ENCODE data around the gene TFEB.

The TFEB gene

DNA sequence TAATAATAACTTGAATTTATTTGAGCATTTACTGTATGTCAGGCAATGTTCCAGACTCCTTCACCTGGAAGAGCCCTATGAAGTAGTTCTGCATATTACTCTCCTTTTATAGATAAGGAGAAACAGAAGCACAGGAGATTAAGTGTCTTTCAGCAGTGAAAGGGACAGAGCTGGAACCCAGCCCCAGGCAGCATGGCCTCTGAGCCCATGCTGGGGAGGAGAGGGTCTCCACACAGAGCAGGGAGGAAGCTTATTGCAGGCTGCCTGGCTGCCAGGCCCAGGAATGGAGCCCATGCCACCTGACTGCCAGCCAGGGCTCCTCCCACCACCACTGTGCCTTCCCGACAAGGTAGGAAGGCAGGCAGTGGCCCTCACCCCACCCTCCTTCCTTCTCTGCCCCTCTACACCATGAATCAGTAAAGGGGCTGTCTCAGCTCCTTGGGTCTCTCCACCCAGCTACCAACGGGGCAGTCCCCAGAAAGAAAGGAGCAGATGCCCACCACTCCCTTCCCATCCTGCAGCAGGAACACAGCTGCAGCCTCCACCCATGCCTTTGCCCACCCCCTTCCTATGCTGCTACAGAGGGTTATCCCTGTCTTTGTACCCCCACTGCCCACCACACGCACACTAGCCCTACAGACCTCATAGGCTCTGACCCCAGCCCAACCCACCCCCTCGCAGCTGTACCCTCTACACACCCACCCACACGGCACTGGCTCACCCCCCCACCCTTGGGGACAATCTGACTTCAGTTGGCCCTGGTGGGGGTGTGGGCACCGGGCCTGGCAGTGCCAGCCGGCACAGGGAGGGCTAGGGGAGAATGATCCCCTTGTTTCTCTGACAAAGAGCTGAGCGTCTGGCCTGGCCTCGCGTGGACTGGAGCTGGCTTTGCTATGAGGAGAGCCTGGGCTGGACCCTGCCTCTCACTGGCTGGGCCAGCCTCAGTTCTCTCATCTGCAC lies 41.8 kb downstream of the TFEB start:
- Histone ChIP-seq H3K9ac (ENCODE audit: low read length in 2 of 2) (no peak overlapping the region), H3K4me3 (ENCODE audit: low read length in 2 of 2) (no peak overlapping the region), H3K27me3 (ENCODE audit: control insufficient read depth in 1 of 2, insufficient read depth in 2 of 2, low read length in 2 of 2) (no peaks in the 10 kb centered on the region), H3K27ac (ENCODE audit: low read length) (no peak overlapping the region), H3K36me3 (ENCODE audit: control insufficient read depth in 2 of 2, insufficient read depth in 2 of 2, low read length in 2 of 2) (peaks cover 13 to 17% of the 10 kb centered on the region in 2 donors), H3K9me3 (ENCODE audit: control insufficient read depth in 2 of 2, low read length in 2 of 2) (no peaks in the 10 kb centered on the region), H3K4me1 (ENCODE audit: control insufficient read depth, insufficient read depth, low read length) (peaks cover 1% of the 10 kb centered on the region)

DNA sequence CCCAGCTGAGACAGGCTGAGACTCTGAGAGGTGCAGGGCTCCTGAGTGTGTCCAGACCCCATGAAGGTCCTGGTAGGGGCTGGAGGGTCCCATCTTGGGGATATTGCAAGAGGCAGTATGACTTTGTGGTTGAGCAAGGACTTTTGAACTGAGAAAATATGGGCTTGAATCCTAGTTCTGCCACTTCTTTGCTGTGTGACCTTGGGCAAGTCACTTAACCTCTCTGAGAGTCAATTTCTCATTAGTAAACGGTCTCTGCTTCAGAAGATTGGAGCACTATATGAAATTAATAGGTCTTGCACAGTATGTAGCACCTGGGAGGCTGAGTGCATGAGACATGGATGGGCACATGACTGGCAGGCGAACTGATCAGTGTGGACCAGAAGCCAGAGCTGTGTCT lies 42.7 kb downstream of the TFEB start:
- H3K4me3 ChIP-seq (ENCODE audit: low read length in 2 of 2), result no peak overlapping the region

DNA sequence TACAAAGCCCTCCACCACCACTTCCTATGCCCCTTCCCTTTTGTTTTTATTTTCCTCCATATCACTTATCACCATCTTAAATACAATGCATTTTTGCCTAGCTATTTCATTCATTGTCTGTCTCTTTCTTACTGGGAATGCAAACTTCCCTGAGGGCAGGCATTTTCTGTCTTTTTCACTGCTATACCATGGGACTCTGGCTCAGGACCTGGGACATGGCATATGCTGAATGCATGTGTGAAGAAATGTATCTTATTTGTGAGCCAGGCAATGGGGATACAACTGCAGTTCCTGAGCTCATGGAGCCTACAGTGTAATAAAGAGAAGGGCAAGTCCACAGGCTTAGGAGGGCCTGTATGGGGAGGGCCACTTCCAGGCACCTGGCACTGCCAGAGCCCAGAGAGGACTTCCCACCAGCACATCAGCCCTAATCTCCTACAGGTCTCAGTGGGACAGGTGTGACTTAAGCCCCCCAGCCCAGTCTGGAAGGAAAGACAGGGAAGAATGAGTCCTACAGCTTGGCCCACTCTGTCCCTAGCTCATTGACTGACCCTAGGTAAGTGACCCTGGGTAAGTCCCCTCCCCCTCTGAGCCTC lies 43.2 kb downstream of the TFEB start:
- no peaks in the 10 kb centered on the region for H3K4me1 ChIP-seq (ENCODE audit: control insufficient read depth, insufficient read depth, low read length)
- no peak overlapping the region for H3K9ac ChIP-seq (ENCODE audit: low read length in 2 of 2)
- no peaks in the 10 kb centered on the region for H3K27me3 ChIP-seq (ENCODE audit: control insufficient read depth in 1 of 2, insufficient read depth in 2 of 2, low read length in 2 of 2)

More for the DNA sequence above, 42.7 kb downstream of the TFEB start:
- Histone ChIP-seq H3K9me3 (ENCODE audit: control insufficient read depth in 2 of 2, low read length in 2 of 2) (no peaks in the 10 kb centered on the region), H3K27ac (ENCODE audit: low read length) (no peak overlapping the region), H3K36me3 (ENCODE audit: control insufficient read depth in 2 of 2, insufficient read depth in 2 of 2, low read length in 2 of 2) (peaks cover 14 to 17% of the 10 kb centered on the region in 2 donors), H3K9ac (ENCODE audit: low read length in 2 of 2) (no peak overlapping the region), H3K4me1 (ENCODE audit: control insufficient read depth, insufficient read depth, low read length) (no peaks in the 10 kb centered on the region), H3K27me3 (ENCODE audit: control insufficient read depth in 1 of 2, insufficient read depth in 2 of 2, low read length in 2 of 2) (no peaks in the 10 kb centered on the region)

DNA sequence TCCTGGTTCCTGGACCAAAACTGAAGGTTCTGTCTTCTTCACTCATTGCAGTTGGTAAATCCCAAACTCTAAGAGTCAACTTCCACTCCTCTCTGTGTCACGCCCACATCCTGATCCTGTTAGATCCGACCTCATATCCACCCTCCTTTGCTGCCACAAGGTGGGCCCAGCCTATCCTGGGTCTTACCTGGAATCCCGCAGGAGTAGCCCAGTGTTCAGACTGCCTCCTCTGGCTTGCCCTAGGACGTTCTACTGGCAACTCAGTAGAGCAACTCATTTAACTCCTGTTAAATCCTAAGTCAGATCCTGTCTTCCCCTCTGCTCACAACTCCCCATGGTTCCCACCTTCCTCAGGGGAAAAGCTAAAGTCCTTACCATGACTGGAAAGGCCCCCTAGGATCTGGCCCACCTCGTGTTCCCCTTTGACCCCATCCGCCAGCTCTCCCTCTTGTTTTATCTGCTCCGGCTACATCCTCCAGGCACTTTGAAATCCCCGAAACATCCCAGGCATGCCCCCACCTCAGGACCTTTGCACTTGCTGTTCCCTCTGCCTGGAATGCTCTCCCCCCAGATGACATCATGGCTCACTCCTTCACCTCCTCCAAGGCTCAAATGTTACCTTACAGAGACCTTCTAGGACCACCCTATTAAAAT lies 43.9 kb downstream of the TFEB start:
- H3K27ac ChIP-seq (ENCODE audit: low read length), result no peak overlapping the region
- H3K9me3 ChIP-seq (ENCODE audit: control insufficient read depth in 2 of 2, low read length in 2 of 2), result no peaks in the 10 kb centered on the region
- H3K27me3 ChIP-seq (ENCODE audit: control insufficient read depth in 1 of 2, insufficient read depth in 2 of 2, low read length in 2 of 2), result no peaks in the 10 kb centered on the region
- no peak overlapping the region for H3K4me3 ChIP-seq (ENCODE audit: low read length in 2 of 2)
- H3K36me3 ChIP-seq (ENCODE audit: control insufficient read depth in 2 of 2, insufficient read depth in 2 of 2, low read length in 2 of 2), result peaks cover 19 to 28% of the 10 kb centered on the region in 2 donors
- no peaks in the 10 kb centered on the region for H3K4me1 ChIP-seq (ENCODE audit: control insufficient read depth, insufficient read depth, low read length)
- H3K9ac ChIP-seq (ENCODE audit: low read length in 2 of 2), result no peak overlapping the region

More for the DNA sequence above, 43.2 kb downstream of the TFEB start:
- no peak overlapping the region for H3K4me3 ChIP-seq (ENCODE audit: low read length in 2 of 2)
- peaks cover 14 to 23% of the 10 kb centered on the region in 2 donors for H3K36me3 ChIP-seq (ENCODE audit: control insufficient read depth in 2 of 2, insufficient read depth in 2 of 2, low read length in 2 of 2)
- no peak overlapping the region for H3K27ac ChIP-seq (ENCODE audit: low read length)
- H3K9me3 ChIP-seq (ENCODE audit: control insufficient read depth in 2 of 2, low read length in 2 of 2), result no peaks in the 10 kb centered on the region

DNA sequence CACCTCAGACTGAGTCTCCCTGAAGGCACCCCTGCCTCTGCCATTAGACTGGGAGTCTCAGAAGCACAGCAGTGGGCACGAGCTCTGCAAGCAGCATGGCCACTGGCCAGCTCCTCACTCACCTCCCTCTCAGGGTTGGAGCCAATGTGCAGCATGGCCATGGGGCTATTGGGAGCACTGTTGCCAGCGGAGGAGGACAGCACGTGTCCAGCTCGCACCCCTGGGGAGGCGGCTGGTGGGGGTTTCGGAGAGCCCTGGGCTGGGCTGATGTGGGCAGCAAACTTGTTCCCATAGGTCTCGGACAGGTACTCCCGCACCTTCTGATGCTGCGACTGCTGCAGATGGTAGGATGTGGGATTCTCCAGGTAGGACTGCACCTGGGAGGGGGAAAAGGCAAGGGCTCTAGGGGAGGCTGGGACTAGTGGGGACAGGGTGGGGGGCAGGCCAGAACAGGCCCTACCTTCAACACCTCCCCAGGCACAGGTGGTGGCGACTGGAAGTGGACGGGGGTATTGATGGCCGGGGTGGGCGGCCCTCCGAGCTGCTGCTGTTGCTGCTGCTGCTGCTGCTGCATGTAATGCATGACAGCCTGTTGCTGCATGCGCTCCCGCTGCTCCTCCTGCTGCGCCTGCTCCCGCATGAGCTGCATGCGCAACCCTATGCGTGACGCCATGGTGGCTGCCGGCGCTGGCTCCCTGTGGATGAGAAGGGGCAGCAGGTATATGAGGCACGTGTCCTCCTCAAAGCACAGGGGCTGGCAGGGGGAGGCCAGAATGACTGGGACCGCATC lies 44.7 kb downstream of the TFEB start:
- Histone ChIP-seq H3K36me3 (ENCODE audit: control insufficient read depth in 2 of 2, insufficient read depth in 2 of 2, low read length in 2 of 2) (peaks cover 23 to 34% of the 10 kb centered on the region in 2 donors), H3K4me3 (ENCODE audit: low read length in 2 of 2) (no peak overlapping the region), H3K9me3 (ENCODE audit: control insufficient read depth in 2 of 2, low read length in 2 of 2) (no peaks in the 10 kb centered on the region), H3K27ac (ENCODE audit: low read length) (no peak overlapping the region), H3K9ac (ENCODE audit: low read length in 2 of 2) (no peak overlapping the region), H3K27me3 (ENCODE audit: control insufficient read depth in 1 of 2, insufficient read depth in 2 of 2, low read length in 2 of 2) (no peaks in the 10 kb centered on the region), H3K4me1 (ENCODE audit: control insufficient read depth, insufficient read depth, low read length) (no peaks in the 10 kb centered on the region)

DNA sequence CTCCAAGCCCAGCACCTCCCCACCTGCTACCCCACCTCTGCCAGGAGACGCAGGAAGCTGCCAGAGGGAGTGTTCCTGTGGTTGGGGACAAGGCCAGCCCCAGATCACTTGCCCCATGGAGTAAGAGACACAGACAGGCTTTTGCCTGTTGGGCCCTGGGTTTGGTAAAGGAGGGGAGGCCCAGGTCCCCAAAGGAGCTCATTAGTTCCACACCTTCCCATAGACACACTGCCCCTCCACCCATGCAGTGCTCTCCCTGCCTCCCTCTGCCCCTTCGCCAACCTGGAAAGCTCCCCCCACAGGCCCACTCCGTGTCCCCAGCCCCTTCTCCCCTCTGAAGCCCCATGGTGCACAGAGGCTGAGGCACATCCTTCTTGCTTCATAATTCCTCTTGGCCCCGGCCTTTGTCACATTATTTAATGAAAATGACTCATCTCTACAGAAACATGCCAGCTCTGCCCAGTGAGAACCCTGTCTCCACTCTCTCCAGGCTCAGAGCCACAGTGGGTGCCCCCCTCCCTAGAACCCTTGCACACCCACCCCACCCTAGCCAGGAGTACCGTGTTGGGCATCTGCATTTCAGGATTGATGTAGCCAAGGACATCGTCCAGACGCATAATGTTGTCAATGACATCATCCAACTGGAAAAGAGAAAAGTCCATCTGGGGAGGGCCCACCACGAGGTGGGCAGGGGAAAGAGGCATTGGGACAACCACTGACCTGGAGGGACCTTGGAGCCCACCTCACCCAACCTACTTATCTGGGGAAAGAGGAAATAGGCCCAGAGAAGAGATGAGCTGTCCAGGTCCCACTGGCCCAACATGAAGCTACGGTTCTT lies 46.0 kb downstream of the TFEB start:
- no peak overlapping the region for H3K27ac ChIP-seq (ENCODE audit: low read length)

DNA sequence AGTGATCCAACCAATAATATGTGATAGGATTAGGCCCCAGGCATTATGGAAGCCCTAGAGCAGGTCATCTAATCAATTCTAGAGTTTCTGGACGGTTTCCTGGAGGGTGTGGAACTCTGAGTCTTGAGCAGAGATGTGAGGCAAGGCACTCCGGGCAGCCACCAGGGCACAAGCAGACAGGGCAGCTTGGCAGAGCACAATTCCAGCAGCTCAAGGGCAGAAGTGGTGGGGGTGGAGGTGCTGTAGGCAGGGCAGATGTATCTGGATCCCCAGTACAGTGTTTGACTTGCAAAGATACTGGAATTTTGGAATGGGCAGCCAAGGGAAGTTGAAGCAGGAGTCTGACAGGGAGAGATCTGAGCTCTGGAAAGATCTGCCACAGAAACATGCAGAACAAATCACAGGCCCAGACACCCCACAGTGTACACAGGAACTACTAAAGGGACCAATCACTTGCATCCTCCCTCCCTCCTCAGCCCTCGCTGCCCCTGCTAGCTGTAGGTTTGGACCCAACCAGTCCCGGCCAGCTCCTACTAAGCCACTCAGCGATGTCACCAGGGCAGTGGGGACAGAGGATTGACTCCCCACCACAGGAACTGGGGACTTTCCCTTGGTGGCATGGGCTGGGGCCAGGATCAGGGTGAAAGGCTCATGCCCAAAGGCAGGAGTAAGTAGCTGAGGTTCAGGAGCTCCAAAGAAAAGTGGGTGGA lies 47.0 kb downstream of the TFEB start:
- Histone ChIP-seq H3K9ac (ENCODE audit: low read length in 2 of 2) (no peak overlapping the region), H3K9me3 (ENCODE audit: control insufficient read depth in 2 of 2, low read length in 2 of 2) (no peaks in the 10 kb centered on the region), H3K4me1 (ENCODE audit: control insufficient read depth, insufficient read depth, low read length) (peaks cover 6% of the 10 kb centered on the region), H3K4me3 (ENCODE audit: low read length in 2 of 2) (no peak overlapping the region), H3K36me3 (ENCODE audit: control insufficient read depth in 2 of 2, insufficient read depth in 2 of 2, low read length in 2 of 2) (peaks cover 31 to 45% of the 10 kb centered on the region in 2 donors), H3K27ac (ENCODE audit: low read length) (no peak overlapping the region), H3K27me3 (ENCODE audit: control insufficient read depth in 1 of 2, insufficient read depth in 2 of 2, low read length in 2 of 2) (no peaks in the 10 kb centered on the region)

More for the DNA sequence above, 46.0 kb downstream of the TFEB start:
- no peaks in the 10 kb centered on the region for H3K4me1 ChIP-seq (ENCODE audit: control insufficient read depth, insufficient read depth, low read length)
- no peak overlapping the region for H3K4me3 ChIP-seq (ENCODE audit: low read length in 2 of 2)
- H3K36me3 ChIP-seq (ENCODE audit: control insufficient read depth in 2 of 2, insufficient read depth in 2 of 2, low read length in 2 of 2), result peaks cover 31 to 43% of the 10 kb centered on the region in 2 donors
- H3K9ac ChIP-seq (ENCODE audit: low read length in 2 of 2), result no peak overlapping the region
- no peaks in the 10 kb centered on the region for H3K9me3 ChIP-seq (ENCODE audit: control insufficient read depth in 2 of 2, low read length in 2 of 2)
- H3K27me3 ChIP-seq (ENCODE audit: control insufficient read depth in 1 of 2, insufficient read depth in 2 of 2, low read length in 2 of 2), result no peaks in the 10 kb centered on the region

DNA sequence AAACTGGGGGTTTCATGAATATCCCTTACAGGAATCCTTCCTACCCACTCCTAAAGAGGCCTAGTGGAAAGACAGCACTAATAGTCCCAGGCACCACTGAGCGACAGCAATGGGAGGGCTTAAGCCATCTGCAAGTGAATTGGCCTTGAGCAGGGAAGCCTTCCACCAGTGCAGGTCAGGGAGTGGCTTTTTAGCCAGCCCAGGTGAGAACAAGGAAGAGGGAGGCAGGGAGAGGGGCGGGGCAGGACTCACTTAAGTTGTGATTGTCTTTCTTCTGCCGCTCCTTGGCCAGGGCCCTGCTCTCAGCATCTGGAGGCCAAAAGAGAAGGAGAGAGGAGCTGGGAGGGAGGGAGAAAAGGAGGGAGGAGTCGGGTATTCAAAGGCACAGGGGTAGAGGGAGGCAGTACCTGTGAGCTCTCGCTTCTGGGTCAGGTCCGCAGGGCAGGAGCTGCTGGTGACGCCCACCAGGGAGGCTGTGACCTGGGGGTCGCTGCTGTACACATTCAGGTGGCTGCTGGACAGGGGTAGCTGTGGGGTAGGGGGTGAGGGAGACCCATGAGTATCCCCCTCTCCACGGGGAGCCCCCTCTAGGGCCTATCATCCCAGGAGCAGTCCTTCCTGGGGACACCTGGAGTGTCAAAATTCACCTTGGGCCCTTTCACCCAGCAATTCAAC lies 47.8 kb downstream of the TFEB start:
- H3K4me3 ChIP-seq (ENCODE audit: low read length in 2 of 2), result no peak overlapping the region
- H3K27me3 ChIP-seq (ENCODE audit: control insufficient read depth in 1 of 2, insufficient read depth in 2 of 2, low read length in 2 of 2), result no peaks in the 10 kb centered on the region
- peaks cover 31 to 45% of the 10 kb centered on the region in 2 donors for H3K36me3 ChIP-seq (ENCODE audit: control insufficient read depth in 2 of 2, insufficient read depth in 2 of 2, low read length in 2 of 2)
- no peaks in the 10 kb centered on the region for H3K9me3 ChIP-seq (ENCODE audit: control insufficient read depth in 2 of 2, low read length in 2 of 2)
- no peak overlapping the region for H3K27ac ChIP-seq (ENCODE audit: low read length)
- peak overlapping the region in 1 of 2 donors; percentile 21 for H3K9ac ChIP-seq (ENCODE audit: low read length in 2 of 2)
- H3K4me1 ChIP-seq (ENCODE audit: control insufficient read depth, insufficient read depth, low read length), result peaks cover 13% of the 10 kb centered on the region

Data from stomach smooth muscle (tissue), 2 donors.